Neural progenitor cell (in vitro differentiated cells): ENCODE data around the gene FBXL19. TPM values are rescaled to one million over a fixed set of nuclear protein-coding genes. Genes with fewer than 3 reads are reported as not detected.

Experiments
- DNase-seq: peaks from one replicate; pipeline ENCODE4 v3.0.0-alpha.2; 2016; ENCODE audit warnings: low spot score
- H2AFZ ChIP-seq: fragments of 200-600 bp; sonication (generic); replicated peaks from 2 replicates; pipeline ENCODE4 v1.6.1; 2016; ENCODE audit warnings: antibody characterized with exemption
- H3F3A ChIP-seq: fragments of 200-600 bp; sonication (generic); 2 replicates; pipeline ENCODE4 v1.6.1; 2016; ENCODE audit warnings: antibody characterized with exemption, low read depth
- H3K27ac ChIP-seq: fragments of 200-600 bp; sonication (generic); 2 replicates; pipeline ENCODE4 v1.5.1; 2016; ENCODE audit warnings: mild to moderate bottlenecking
- H3K27me3 ChIP-seq: fragments of 200-600 bp; sonication (generic); 2 replicates; pipeline ENCODE4 v1.6.1; 2016; ENCODE audit warnings: mild to moderate bottlenecking, moderate library complexity
- H3K36me3 ChIP-seq: fragments of 200-600 bp; sonication (generic); 2 replicates; pipeline ENCODE4 v1.5.1; 2016
- H3K4me1 ChIP-seq: fragments of 200-600 bp; sonication (generic); 2 replicates; pipeline ENCODE4 v1.6.1; 2016; ENCODE audit warnings: mixed run types
- H3K4me2 ChIP-seq: fragments of 200-600 bp; sonication (generic); 2 replicates; pipeline ENCODE4 v1.6.1; 2016
- H3K4me3 ChIP-seq: fragments of 200-600 bp; sonication (generic); 2 replicates; pipeline ENCODE4 v1.5.1; 2016
- H3K79me2 ChIP-seq: fragments of 200-600 bp; sonication (generic); 2 replicates; pipeline ENCODE4 v1.6.1; 2016; ENCODE audit warnings: low read depth
- H3K9ac ChIP-seq: fragments of 200-600 bp; sonication (generic); 2 replicates; pipeline ENCODE4 v1.6.1; 2016
- H3K9me3 ChIP-seq: fragments of 200-600 bp; sonication (generic); 2 replicates; pipeline ENCODE4 v1.5.1; 2016; ENCODE audit warnings: low read depth
- H4K20me1 ChIP-seq: fragments of 200-600 bp; sonication (generic); 2 replicates; pipeline ENCODE4 v1.6.1; 2016; ENCODE audit warnings: low read depth
- H3K27ac Mint-ChIP-seq: 3 replicates; pipeline ENCODE4 v1.8.0; 2021; ENCODE audit warnings: mixed read lengths
- H3K27me3 Mint-ChIP-seq: 2 replicates; pipeline ENCODE4 v1.8.0; 2022; ENCODE audit warnings: low read depth, mild to moderate bottlenecking, inconsistent platforms, moderate library complexity, mixed read lengths; ENCODE audit not compliant: insufficient read depth
- H3K36me3 Mint-ChIP-seq: 3 replicates; pipeline ENCODE4 v1.8.0; 2021; ENCODE audit warnings: mixed read lengths
- H3K4me1 Mint-ChIP-seq: 3 replicates; pipeline ENCODE4 v1.8.0; 2021; ENCODE audit warnings: mixed read lengths
- H3K4me3 Mint-ChIP-seq: 3 replicates; pipeline ENCODE4 v1.8.0; 2021; ENCODE audit warnings: mild to moderate bottlenecking, moderate library complexity, mixed read lengths
- H3K9me3 Mint-ChIP-seq: 3 replicates; pipeline ENCODE4 v1.8.0; 2020; ENCODE audit warnings: mixed read lengths
- CTCF ChIP-seq: fragments of 200-600 bp; sonication (generic); IDR thresholded peaks from 2 replicates; pipeline ENCODE4 v1.5.1; 2017; ENCODE audit warnings: antibody characterized with exemption, mild to moderate bottlenecking
- EZH2 ChIP-seq: fragments of 200-600 bp; sonication (generic); IDR thresholded peaks from 2 replicates; pipeline ENCODE4 v1.6.1; 2017; ENCODE audit warnings: antibody characterized with exemption, mild to moderate bottlenecking, moderate library complexity
- EZH2phosphoT487 ChIP-seq: fragments of 200-600 bp; sonication (generic); IDR thresholded peaks from 2 replicates; pipeline ENCODE4 v1.6.1; 2017; ENCODE audit warnings: antibody characterized with exemption
- total RNA-seq: library from RNA; depleted of rRNA; stranded (reverse); fragments of >200 nt; gene quantifications from 2 replicates; pipeline ENCODE4 v1.2.3, GENCODE V29; 2015; ENCODE audit warnings: low replicate concordance

Gene FBXL19
- total RNA-seq, 1 donor from 2014 or later: 9.2 TPM

GRCh38 chr16:30953511-30954124 is 30.2 kb downstream of the FBXL19 start:
- H3K4me3 ChIP-seq: no peak overlapping the region
- no peak overlapping the region for H3K9ac ChIP-seq
- no peaks in the 10 kb centered on the region for H3K9me3 ChIP-seq
- Mint-ChIP-seq H3K36me3 (no peaks in the 10 kb centered on the region), H3K27me3 (peaks cover 4% of the 10 kb centered on the region), H3K9me3 (no peaks in the 10 kb centered on the region), H3K4me1 (peaks cover 23% of the 10 kb centered on the region), H3K27ac (no peak overlapping the region), H3K4me3 (peak overlapping the region; percentile 43)
- peak; percentile 97 for DNase-seq
- no peak overlapping the region for H3K27ac ChIP-seq
- H3F3A ChIP-seq: peaks cover 46% of the 10 kb centered on the region
- peaks cover 15% of the 10 kb centered on the region for H4K20me1 ChIP-seq
- no peak overlapping the region for H2AFZ ChIP-seq
- H3K36me3 ChIP-seq: no peaks in the 10 kb centered on the region
- no peaks in the 10 kb centered on the region for H3K27me3 ChIP-seq
- peak overlapping the region; percentile 45 for H3K4me2 ChIP-seq
- no peak for TF ChIP-seq EZH2
- TF ChIP-seq CTCF: peak; percentile 86
- H3K79me2 ChIP-seq: peaks cover 14% of the 10 kb centered on the region
- H3K4me1 ChIP-seq: peaks cover 9% of the 10 kb centered on the region

GRCh38 chr16:30954993-30955392 is 31.6 kb downstream of the FBXL19 start:
- Mint-ChIP-seq H3K9me3 (no peaks in the 10 kb centered on the region), H3K4me1 (peaks cover 21% of the 10 kb centered on the region), H3K27ac (no peak overlapping the region), H3K4me3 (no peak overlapping the region), H3K36me3 (no peaks in the 10 kb centered on the region), H3K27me3 (peaks cover 3% of the 10 kb centered on the region)
- peaks cover 55% of the 10 kb centered on the region for H3F3A ChIP-seq
- no peak overlapping the region for H3K4me2 ChIP-seq
- no peak overlapping the region for H3K27ac ChIP-seq
- peaks cover 6% of the 10 kb centered on the region for H3K36me3 ChIP-seq
- H3K27me3 ChIP-seq: no peaks in the 10 kb centered on the region
- peaks cover 13% of the 10 kb centered on the region for H3K4me1 ChIP-seq
- H3K4me3 ChIP-seq: no peak overlapping the region
- no peak for TF ChIP-seq EZH2
- no peak for TF ChIP-seq CTCF
- no peak for TF ChIP-seq EZH2phosphoT487
- no peak overlapping the region for H3K9ac ChIP-seq
- no peak overlapping the region for H2AFZ ChIP-seq
- DNase-seq: no peak
- peaks cover 18% of the 10 kb centered on the region for H3K79me2 ChIP-seq
- no peaks in the 10 kb centered on the region for H3K9me3 ChIP-seq
- H4K20me1 ChIP-seq: peaks cover 27% of the 10 kb centered on the region

GRCh38 chr16:30956601-30957455 is 33.5 kb downstream of the FBXL19 start:
- Histone ChIP-seq H3K36me3 (peaks cover 9% of the 10 kb centered on the region), H3K27ac (peak overlapping the region; percentile 100), H3F3A (peaks cover 47% of the 10 kb centered on the region), H4K20me1 (peaks cover 16% of the 10 kb centered on the region), H2AFZ (peak overlapping the region; percentile 100), H3K27me3 (no peaks in the 10 kb centered on the region), H3K4me1 (peaks cover 5% of the 10 kb centered on the region), H3K4me2 (peak overlapping the region; percentile 83), H3K4me3 (peak overlapping the region; percentile 98), H3K9me3 (no peaks in the 10 kb centered on the region), H3K9ac (peak overlapping the region; percentile 100), H3K79me2 (peaks cover 23% of the 10 kb centered on the region)
- Mint-ChIP-seq H3K9me3 (no peaks in the 10 kb centered on the region), H3K27me3 (peaks cover 3% of the 10 kb centered on the region), H3K27ac (peak overlapping the region; percentile 100), H3K4me1 (peaks cover 14% of the 10 kb centered on the region), H3K36me3 (peaks cover 9% of the 10 kb centered on the region), H3K4me3 (peak overlapping the region; percentile 97)
- TF ChIP-seq EZH2: no peak
- peak; percentile 44 for TF ChIP-seq CTCF
- DNase-seq: peak; percentile 89
